HL-60/S4 treated with retinoic acid at 250 ng/mL for 4 days and 3 days (cell line): ENCODE results near the gene TDRD7.

Source experiments
- in situ Hi-C: fragments of 300-500 bp; cut with MboI; formaldehyde crosslinking; loops from 2 replicates; pipeline ENCODE4 v1.7.0; 2022; ENCODE audit warnings: low sequenced_read_pairs

Gene TDRD7

GRCh38 chr9:97521576-97522333 is 109.9 kb downstream of the TDRD7 start:
- in situ Hi-C loops = no loop called here

- in situ Hi-C loops = no loop called here
Measured at GRCh38 chr9:97524424-97524823, 112.5 kb downstream of the TDRD7 start.

DNA sequence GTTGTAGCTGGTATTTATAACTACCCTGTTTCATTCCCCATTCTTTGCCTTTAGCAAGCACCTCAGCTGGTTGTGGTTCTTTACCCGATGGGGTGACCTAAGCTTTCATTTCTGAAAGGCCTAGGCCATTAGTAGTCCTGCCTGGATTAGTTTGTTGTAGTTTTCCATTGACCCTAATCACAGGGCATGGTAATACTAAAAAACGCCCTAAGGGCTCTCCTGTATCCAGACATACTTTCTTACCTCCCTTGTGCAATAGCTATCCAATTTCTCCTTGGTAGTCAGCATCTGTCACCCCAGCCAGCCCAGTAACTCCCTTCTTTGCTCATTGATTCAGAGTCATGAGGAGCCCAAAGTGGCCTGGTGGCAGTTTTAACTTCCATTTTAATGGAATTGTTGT is 113.6 kb downstream of the TDRD7 start:
- in situ Hi-C loops = no loop called here

GRCh38 chr9:97526895-97527575 is 115.1 kb downstream of the TDRD7 start:
- in situ Hi-C loops = no loop called here

- in situ Hi-C loops = no loop called here
Measured at GRCh38 chr9:97527626-97528528, 116.0 kb downstream of the TDRD7 start.

- in situ Hi-C loops = no loop called here
Measured at GRCh38 chr9:97528529-97529230, 116.8 kb downstream of the TDRD7 start.

DNA sequence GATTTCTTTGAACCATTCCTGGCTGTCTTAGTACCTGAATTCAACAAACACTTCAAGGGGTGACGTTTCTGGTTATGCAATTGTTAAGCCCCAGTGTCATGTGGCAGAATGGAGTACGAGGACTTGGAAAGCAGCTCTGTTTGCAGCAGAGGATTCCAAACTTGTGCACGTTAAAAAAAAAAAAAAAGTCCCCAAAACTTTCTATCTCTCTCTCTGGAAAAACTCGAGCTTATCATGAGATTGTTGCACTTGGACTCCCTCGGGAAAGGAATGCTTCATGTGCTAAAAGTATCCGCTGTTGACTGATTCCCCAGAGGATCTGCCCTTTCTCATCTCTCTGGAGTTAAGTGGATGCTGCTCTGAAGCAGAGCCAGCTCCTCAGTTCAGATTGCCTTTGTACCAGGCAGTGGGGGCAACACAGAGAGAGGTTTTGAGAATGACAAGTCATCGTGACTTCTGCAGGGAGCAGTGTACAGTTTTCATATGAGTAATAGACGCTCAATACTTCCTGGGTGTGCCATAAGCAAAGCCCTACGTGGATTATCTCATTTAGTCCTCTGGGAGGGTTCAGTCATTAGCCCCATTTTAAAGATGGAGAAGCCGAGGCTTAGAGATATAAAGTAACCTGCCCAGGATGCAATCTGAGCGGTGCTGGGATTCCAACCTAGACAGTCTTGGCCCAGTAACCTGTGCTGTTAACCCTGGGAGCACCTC is 117.6 kb downstream of the TDRD7 start:
- in situ Hi-C loops = no loop called here

DNA sequence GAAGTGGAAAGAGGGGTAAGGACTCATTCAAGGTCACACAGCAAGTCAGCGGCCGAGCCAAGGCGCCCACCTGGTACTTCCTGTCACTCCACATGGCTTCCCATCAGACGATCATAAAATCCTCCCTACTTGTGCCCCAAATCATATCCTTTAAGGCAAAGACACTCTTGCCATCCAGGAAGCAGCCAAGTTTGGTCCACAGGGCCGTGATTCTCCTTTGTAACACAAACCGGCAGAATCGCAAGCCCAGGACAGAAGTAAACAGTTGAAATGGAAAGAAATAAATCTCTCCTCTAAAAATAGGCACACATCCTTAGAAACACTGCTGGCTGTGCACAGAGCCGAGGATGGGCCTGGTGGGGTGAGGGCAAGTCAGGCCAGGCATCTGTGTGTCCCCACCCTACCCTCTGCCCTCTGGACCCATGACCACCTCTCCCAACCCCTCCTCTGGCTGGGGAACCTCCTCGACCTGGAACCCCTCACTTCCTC is 120.0 kb downstream of the TDRD7 start:
- in situ Hi-C loops = no loop called here

DNA sequence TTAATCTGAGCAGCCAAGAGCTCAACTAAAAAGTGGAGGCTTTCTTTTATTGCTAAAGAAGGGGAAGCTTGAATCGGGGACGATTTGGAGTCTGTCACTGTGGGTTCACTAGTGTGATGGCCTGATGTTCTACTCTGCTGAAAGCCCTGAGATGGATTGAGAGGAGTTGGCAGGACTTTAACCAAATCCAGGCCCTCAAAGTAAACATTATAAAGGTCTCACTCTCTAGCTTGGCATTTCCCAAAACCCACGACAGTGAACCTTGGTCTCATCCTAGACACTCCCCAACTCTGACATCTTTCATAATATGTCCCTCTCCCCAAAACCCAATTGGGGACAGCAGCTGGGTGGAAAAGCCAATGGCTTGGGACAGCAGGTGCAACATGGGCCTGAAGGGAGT is 122.3 kb downstream of the TDRD7 start:
- in situ Hi-C loops = no loop called here

DNA sequence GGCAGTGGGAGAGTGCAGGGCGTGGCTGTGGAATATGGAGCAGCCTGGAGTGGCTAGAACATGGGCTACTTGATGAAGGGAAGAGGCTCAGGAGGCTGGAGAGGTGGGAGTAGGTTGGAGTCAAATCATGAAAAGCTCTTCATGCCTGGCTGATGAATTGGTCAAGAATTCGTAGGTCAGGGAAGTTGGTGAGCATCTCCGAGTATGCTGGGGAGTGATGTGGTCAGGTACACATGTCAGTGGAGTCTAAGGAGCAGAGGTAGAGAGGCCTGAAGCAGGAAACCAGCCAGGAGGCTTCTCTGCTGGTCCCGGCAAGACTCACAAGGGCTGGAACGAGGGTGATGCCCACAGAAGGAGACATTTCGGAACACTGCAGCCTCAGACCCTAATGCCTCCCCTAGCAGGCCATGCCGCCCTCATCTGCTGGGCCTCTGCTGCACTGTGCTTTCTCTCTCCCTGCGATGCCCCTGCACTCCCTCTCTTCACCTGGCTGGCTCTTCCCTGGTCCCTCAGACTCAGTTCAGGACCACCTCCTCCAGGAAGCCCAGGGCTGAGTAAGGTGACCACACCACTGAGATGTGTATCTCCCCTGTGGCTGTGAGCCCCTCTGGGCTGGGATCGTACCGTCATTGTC is 123.2 kb downstream of the TDRD7 start:
- in situ Hi-C loops = no loop called here

- in situ Hi-C loops = no loop called here
Measured at GRCh38 chr9:97535771-97536170, 123.9 kb downstream of the TDRD7 start.

- in situ Hi-C loops = no loop called here
Measured at GRCh38 chr9:97536480-97536879, 124.6 kb downstream of the TDRD7 start.

DNA sequence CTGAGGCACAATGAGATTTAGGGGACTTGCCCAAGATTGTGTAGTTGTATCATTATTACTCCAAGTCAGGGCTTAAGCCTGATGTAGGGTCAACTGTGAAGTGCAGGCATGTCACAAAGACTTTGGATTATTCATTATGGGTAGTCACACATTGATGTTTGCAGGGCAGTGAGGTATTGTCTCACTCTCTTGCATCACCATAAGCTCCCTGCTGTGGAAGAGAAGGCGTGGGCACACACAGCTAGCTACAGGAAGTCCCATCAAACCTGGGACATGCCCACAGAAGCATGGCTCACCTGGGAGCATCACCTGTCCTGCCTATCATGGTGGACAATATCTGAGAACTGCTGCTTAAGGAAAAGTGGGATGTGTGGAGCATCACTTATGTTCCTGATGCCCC is 131.7 kb downstream of the TDRD7 start:
- in situ Hi-C loops = no loop called here

DNA sequence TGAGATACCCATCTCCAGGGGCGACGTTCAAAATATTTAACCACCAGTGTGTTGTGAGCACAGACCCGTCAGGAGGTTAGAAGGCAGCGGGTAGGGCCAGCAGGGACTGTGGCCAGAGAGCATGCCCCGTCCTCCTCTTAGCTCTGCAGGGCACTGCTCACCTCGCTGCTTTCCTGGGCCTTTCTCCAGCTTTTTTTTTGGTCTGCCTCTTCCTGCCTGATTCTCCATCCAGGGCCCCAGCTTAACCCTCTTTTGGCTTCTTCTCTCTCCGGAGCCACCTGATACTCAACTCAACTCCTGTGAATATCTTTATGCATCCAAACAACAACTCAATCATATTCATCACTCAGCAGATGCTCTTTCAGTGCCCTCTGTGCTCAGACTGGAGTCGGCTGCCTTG is 133.6 kb downstream of the TDRD7 start:
- in situ Hi-C loops = no loop called here
